Bronchial epithelial cell (primary cell): ENCODE measurements around the gene CLDN6. TPM values are rescaled to one million over a fixed set of nuclear protein-coding genes. Genes with fewer than 3 reads are reported as not detected.

Source experiments
- DNase-seq: peaks from one replicate; pipeline ENCODE4 v3.0.0-alpha.2; 2010; ENCODE audit warnings: low read depth
- FAIRE-seq: peaks from 2 replicates; lab custom pipeline; 2011; peaks lifted over from hg19 to GRCh38; lab: Jason Lieb, UNC
- H3K27me3 ChIP-seq: 2 replicates; pipeline ENCODE4 v1.5.1; 2011; ENCODE audit warnings: low read length; ENCODE audit not compliant: control insufficient read depth, insufficient read depth
- H3K36me3 ChIP-seq: 2 replicates; pipeline ENCODE4 v1.5.1; 2011; ENCODE audit warnings: low read length; ENCODE audit not compliant: control insufficient read depth, insufficient read depth
- H3K4me3 ChIP-seq: 2 replicates; pipeline ENCODE4 v1.5.1; 2011; ENCODE audit warnings: mild to moderate bottlenecking, low read depth, low read length, control low read depth
- total RNA-seq: library from RNA; depleted of rRNA; stranded (reverse); fragments of >200 nt; gene quantifications from 2 replicates; pipeline ENCODE4 v1.2.1, GENCODE V29; 2014
- TF ChIP-seq, protein P1 (sequence below): IDR thresholded peaks from 2 replicates; pipeline ENCODE4 v1.5.1; 2011; ENCODE audit warnings: mild to moderate bottlenecking, moderate library complexity, low read length, control low read depth, inconsistent platforms; ENCODE audit not compliant: insufficient read depth, severe bottlenecking

The CLDN6 gene
- total RNA-seq, 1 donor from 2014 or later = not detected

- H3K27me3 ChIP-seq = peaks cover 8% of the 10 kb centered on the region
- TF ChIP-seq, protein P1, sequence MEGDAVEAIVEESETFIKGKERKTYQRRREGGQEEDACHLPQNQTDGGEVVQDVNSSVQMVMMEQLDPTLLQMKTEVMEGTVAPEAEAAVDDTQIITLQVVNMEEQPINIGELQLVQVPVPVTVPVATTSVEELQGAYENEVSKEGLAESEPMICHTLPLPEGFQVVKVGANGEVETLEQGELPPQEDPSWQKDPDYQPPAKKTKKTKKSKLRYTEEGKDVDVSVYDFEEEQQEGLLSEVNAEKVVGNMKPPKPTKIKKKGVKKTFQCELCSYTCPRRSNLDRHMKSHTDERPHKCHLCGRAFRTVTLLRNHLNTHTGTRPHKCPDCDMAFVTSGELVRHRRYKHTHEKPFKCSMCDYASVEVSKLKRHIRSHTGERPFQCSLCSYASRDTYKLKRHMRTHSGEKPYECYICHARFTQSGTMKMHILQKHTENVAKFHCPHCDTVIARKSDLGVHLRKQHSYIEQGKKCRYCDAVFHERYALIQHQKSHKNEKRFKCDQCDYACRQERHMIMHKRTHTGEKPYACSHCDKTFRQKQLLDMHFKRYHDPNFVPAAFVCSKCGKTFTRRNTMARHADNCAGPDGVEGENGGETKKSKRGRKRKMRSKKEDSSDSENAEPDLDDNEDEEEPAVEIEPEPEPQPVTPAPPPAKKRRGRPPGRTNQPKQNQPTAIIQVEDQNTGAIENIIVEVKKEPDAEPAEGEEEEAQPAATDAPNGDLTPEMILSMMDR = no peak
- no peak for DNase-seq
- no peaks in the 10 kb centered on the region for H3K36me3 ChIP-seq
- no peak for FAIRE-seq
- no peak overlapping the region for H3K4me3 ChIP-seq
Observed at GRCh38 chr16:3051494-3051893, 33.5 kb upstream of the CLDN6 start.

- no peak for FAIRE-seq
- no peak overlapping the region for H3K4me3 ChIP-seq
- no peaks in the 10 kb centered on the region for H3K36me3 ChIP-seq
- TF ChIP-seq, protein P1 = no peak
- H3K27me3 ChIP-seq = peaks cover 8% of the 10 kb centered on the region
- DNase-seq = no peak
Observed at GRCh38 chr16:3051009-3051408, 33.0 kb upstream of the CLDN6 start.

- H3K27me3 ChIP-seq = peaks cover 8% of the 10 kb centered on the region
- no peak for DNase-seq
- TF ChIP-seq, protein P1 = no peak
- H3K36me3 ChIP-seq = no peaks in the 10 kb centered on the region
- FAIRE-seq = no peak
- H3K4me3 ChIP-seq = no peak overlapping the region
Observed at GRCh38 chr16:3050487-3050886, 32.5 kb upstream of the CLDN6 start.

DNA sequence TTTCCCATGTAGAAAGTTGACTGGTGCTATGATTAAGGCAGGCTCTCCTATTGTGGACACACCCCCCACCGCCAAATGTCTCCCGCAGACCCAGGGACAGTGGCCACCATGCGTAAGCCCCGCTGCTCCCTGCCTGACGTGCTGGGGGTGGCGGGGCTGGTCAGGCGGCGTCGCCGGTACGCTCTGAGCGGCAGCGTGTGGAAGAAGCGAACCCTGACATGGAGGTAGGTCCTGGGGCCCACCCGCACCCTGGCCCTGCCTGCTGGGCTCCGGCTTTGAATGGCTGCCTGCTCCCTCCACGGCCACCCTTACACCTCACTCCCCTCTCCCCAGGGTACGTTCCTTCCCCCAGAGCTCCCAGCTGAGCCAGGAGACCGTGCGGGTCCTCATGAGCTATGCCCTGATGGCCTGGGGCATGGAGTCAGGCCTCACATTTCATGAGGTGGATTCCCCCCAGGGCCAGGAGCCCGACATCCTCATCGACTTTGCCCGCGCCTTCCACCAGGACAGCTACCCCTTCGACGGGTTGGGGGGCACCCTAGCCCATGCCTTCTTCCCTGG, 32.0 kb upstream of the CLDN6 start:
- TF ChIP-seq, protein P1 = no peak
- Histone ChIP-seq H3K36me3 (no peaks in the 10 kb centered on the region), H3K4me3 (no peak overlapping the region), H3K27me3 (peaks cover 10% of the 10 kb centered on the region)
- FAIRE-seq (no peak), DNase-seq (no peak)

- DNase-seq = no peak
- H3K36me3 ChIP-seq = no peaks in the 10 kb centered on the region
- no peak for FAIRE-seq
- no peak overlapping the region for H3K4me3 ChIP-seq
- peaks cover 10% of the 10 kb centered on the region for H3K27me3 ChIP-seq
- TF ChIP-seq, protein P1 = no peak
Observed at GRCh38 chr16:3047387-3047720, 29.4 kb upstream of the CLDN6 start.
